ENCODE results near the gene DNAJC6.

Gene DNAJC6

DNA sequence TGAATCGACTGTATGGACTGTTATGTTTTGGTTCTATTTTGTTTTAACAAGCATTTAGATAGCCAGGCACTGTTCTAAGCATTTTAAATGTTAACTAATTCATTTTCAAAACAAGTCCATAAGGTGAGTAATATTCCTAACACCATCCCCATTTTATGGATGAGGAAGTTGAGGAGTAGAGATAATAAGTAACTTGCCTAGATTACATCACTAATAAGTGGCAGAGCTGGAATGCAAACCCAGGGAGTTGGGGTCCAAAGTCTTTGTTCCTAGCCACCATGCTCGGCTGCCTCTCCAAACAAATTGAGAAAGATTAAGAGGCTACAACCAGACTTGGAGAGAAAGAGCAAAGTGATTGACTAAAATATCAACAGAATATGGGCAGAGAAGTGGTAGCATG lies 98.5 kb downstream of the DNAJC6 start:
- DNase-seq (ENCODE audit: low spot score), result no peak

DNA sequence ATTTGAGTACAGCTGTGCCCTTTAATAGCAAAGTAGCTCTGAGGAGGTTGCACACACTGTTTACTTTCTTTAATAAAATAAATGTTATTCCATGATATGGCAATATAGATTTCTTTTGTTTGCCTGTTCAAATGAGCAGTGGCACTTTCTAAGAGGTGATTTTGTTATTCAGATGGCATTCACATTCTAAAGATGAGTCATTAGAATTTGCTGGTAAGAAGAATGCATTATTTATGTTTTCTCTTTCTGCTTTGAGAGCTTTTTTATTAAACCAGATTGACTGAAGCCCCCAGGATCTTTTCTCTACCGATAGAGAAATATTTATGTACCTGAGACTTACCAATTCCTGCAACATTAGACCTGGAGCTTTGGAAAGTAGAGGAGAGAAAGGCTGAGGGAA lies 100.0 kb downstream of the DNAJC6 start:
- DNase-seq (ENCODE audit: low spot score), result no peak

DNA sequence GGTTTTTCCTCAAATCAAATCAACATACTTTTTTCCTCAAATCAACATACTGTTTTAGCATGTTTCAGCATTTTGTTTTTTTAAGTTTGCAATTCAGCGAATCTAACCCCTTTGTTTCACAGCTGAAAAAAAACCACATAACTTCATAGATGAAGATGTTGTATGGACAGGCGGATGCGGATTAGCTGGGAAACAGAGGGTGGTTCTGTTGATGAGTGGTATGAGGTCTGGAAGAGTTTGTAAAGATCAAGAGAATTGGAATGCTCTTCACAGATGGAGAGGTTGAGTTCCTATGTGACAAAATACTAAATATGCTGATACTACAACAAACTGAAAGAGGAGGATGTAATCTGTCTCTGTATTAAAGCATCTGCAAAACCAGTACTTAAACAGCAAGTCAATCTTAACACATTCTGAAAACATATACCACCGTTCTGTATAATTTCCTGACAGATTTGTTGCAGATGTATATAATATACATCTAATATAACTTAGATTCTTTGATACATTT lies 100.5 kb downstream of the DNAJC6 start:
- no peak for DNase-seq (ENCODE audit: low spot score)

DNA sequence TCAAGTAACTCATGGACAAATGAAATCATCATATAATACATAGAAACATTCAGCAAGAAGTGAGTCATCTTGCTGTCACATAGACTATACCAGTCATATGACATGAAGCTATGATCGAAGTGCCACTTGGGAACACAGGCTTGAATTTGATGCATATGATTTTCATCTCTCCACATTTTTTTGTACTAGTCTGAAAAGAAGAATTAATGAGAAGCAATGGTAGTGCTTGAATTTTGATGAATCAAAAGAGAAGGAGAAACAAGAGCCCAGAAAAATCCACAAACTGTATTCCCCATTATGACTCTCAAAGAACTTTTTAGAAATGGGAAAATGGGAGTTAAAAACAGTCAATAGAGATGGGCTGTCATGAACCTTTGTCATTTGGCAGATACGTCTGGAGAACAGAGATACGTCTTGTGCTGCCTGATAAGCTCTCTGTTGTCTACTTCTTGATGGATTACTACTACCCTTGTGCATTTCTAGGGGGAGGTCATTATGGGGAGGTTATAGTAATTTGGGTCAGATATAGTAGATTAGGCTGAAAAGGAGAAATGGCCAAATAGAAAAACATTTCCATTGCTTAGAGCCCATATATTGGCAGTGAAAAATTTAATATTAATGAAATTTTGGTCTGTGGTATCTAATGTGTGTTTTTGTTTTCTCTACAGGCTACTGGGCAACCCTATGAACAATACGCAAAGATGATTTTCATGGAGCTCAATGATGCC lies 103.1 kb downstream of the DNAJC6 start:
- DNase-seq (ENCODE audit: low spot score), result no peak

DNA sequence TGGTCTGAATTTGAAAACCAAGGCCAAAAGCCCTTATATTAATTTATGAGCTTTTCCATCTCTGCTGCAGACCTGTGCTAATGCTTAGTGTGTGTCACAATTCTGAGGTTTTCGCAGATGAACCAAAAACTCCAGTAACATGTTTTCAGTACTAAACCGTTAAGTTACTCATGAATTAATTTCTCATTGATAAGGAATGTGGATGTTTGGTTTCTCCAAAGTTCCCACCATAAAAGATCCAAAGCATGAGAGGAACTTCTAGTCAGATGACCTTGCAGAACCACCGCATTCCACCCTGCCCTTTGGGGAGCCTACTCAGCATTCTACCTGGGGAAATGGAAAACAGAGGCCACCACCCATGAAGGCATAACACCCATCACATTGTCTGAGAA lies 103.6 kb downstream of the DNAJC6 start:
- DNase-seq (ENCODE audit: low spot score), result no peak

DNA sequence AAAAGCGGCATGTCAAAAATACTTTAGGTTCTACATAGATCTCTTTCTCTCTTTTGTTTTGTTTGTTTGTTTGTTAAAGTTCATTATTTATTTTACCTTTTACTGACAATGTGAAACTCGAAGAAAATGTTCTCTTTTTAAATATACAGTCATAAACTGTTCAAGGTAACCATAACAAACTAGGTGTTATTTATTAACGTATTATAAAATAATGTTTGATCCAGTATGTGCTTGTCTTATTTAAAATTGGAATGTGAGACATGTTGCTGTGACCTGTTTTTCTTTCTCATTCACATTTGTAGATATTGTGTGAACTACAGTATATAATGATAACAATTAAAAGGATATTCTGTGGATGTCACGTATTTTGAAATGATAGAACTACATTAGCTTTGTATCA lies 105.2 kb downstream of the DNAJC6 start:
- DNase-seq (ENCODE audit: low spot score), result no peak

DNA sequence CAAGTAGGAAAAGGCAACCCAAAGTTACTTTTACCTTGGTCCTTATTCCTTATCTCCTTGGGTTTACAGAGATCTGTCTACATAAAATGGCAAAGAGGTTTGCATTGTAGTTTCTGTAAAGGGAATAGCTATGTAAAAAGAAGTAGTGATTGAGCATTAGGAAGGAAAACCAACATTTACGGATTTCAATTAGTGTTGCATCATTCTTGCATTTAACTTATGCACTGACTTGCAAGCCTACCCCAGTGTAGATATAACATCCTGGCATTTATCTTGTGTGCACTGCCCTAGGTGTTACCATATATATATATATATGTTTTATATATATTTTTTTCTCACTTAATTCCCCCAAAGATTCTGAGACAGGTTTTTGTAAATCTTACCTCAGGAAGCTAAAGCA lies 107.4 kb downstream of the DNAJC6 start:
- DNase-seq (ENCODE audit: low spot score), result no peak

DNA sequence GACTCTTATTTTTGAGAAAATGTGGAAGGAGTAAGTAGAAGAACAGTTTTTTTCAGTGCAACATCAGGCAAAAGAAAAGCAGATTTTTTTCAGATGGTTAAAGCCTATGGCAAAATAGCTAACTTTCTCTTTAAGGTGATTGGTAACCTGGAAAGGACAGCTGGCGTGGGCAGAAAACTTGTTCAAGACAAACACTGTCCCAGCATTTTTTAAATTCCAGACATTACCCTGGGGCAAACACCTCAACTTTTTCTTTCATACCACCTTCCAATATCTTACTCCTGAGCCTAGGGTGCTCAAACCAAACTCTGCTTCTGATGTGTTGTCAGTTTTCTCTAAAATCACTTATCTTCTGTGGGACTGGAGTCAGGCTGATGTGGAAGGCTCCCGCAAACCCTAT lies 108.4 kb downstream of the DNAJC6 start:
- DNase-seq (ENCODE audit: low spot score), result no peak

DNA sequence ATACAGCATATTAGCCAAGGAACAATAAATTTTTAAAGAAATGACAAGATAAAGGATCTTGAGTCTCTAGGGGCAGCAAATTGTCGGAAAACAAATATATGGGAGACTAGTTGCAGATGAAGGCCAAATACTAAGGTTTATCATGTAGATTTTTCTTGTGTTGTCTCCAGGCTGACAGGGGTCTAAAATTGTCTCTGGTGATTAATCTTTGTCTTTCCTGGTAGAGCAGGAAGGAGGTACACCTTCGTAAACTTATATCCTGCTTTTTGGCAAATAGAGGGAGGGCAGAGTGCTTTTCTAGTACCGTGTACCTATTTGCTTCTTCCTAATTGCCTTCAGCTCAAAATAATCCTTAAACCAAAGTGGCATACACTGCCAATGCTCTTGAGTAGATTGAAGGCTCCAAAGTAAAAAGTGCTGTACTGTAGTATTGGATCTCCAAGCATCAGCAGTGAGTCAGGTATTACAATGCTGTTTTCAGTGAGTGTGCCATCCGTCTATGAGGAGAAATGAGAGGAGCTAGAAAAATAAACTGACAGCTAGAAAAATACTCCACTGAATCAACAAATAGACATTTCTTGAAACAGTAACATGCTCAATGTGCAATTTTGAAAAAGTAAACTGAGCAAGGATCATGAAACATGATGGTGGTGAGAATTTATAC lies 109.3 kb downstream of the DNAJC6 start:
- no peak for DNase-seq (ENCODE audit: low spot score)

DNA sequence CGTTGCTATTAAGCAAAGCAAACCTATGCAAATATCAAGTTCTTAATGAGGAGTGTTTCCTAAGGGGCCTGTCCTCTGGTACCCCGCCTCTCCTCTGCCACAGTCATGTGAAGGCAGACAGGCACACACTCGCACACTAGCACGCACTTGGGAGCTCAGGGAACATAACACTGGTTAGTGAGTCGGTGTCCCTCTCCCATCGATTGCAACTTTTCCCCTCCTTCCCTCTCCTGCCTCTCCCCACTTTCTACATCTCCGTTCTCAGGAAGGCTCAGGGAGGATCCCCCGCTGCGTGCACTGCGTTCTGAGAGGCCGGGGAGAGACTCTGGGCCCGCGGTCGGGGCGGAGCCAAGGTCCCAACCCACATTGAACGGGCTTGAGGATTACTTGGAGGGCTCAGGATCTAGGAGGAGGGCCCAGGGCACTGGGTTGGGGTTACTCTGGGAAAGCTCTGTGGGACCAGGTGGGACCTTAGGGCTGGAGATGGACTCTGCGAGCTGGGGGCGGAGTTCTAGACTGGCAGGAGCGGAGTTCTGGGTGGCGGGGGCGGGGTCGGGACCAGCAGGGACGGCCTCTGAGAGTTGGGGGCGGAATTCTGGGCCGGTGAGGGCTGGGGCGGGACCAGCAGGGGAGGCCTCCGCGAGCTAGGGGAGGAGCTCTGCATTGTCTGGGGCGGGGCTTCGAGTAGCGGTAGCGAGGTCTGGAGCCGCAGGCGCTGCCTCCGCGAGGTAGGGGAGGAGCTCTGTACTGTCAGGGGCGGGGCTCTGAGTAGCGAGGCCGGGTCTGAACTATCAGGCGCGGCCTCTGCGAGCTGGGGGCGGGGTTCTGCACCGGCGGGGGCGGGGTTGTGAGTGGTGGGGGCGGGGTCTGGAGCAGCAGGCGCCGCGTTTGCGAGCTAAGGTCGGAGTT lies 110.6 kb downstream of the DNAJC6 start:
- DNase-seq (ENCODE audit: low spot score), result peak; percentile 99

DNA sequence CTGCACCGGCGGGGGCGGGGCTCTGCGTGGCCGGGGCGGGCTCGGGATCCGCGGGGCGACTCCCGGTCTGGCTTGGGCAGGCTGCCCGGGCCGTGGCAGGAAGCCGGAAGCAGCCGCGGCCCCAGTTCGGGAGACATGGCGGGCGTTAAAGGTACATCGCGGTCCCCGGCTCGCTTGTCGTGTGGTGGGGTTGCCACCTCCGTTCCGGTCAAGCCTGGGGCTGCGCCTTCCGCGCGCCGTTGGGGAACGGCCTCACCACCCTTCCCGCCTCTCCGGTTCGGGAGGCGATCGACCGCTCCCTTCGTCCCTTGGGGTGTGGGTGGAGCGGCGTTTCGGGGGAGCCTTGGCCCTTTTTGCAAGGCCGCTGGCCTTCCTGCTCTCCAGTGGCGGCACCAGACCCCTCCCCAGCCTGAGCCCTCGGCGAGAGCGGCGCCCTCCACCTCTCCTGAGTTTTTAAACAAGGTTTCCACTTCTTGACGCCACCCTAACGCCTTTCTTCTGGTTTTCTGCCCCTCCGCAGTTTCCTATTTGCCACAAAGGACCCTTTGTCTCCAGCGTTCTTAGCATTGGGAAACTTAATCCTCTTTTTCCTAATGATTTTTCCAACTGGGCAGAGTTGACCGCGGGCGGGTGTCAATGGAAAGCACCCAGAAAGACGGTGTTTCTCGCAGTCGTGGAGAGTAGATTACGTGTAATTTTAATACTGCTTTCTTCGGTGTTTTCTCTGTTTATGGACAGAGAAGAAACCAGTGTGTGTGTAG lies 111.4 kb downstream of the DNAJC6 start, which contains the start of the genes LEPR and LEPROT:
Gene LEPR (plus strand): TSS at position 79 of the 761 bp plus-strand sequence. CDS start 144,898 bp downstream, outside the sequence.
Gene LEPROT (plus strand): TSS at position 79 of the 761 bp plus-strand sequence. CDS start 57 bp downstream, at position 136.
- DNase-seq (ENCODE audit: low spot score), result no peak

DNA sequence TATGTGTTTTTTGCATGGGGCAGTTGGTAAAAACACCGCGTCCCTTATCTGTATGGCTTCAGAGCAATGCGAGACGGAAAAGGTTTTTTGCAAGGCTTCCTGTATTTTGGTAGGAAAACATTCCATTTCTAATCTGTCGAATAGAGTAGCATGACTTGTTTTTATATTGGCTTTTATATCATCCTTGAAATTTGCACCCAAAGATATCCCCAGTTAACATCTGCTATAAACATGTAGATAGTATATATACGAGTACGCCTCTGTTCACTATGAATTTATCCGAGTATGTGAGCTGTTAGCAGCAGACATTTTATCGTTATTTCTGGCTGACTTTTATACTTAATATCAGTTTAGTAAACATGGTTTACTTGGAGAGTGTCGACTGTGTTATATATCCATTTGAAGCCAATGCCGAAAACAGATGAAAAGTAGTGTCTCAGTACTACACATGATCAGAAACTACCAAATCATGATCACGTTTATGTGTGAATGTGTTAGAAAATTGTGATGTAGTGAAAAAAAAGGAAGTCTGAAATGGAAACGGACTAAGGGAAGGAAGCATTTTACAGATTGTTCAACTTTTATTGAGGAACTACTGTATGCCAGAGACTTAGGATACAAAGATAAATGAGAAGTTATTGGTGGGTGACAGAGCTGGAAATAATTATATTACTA lies 112.1 kb downstream of the DNAJC6 start:
- no peak for DNase-seq (ENCODE audit: low spot score)

DNA sequence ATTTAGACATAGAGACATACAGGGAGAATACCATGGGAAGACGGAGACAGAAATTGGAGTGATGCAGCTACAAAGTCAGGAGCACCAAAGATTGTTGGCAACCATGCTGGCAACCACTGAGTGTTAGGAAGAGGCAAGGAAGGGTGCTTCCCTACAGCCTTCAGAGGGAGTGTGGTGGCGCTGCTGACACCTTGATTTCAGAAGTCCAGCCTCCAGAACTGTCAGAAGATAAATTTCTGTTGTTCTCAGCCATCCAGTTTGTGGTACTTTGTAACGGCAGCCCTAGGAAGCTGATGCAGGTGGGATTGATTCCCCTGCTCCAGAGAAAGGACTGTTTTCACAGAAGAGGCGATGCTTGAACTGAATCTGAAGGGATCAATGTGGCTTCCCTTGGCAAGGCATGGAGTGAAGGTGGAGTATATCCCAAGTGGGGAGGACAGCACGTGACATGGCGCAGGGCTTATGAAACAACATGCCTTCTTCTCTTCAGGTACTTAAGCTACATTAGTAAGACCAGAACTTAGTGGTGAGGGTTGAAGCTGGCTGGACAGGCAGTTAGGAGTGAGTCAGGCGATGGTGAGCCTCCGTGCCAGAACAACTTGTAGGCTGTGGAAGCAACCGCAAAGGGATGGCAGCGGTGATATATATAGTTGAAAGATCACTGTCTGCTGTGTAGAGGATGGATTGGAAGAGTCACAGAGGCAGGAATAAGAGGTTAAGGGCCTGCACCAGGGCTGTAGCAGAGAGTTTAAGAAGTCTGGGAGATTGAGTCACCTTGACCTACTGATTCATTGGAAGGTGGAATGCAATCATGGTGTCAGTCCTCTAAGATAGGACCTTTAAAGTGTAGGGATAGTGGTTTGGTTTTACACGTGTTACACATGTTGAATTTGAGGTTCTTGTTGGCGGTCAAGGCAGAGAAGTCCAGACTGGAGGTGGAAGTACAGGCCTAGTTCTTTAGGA lies 113.2 kb downstream of the DNAJC6 start:
- DNase-seq (ENCODE audit: low spot score), result no peak

DNA sequence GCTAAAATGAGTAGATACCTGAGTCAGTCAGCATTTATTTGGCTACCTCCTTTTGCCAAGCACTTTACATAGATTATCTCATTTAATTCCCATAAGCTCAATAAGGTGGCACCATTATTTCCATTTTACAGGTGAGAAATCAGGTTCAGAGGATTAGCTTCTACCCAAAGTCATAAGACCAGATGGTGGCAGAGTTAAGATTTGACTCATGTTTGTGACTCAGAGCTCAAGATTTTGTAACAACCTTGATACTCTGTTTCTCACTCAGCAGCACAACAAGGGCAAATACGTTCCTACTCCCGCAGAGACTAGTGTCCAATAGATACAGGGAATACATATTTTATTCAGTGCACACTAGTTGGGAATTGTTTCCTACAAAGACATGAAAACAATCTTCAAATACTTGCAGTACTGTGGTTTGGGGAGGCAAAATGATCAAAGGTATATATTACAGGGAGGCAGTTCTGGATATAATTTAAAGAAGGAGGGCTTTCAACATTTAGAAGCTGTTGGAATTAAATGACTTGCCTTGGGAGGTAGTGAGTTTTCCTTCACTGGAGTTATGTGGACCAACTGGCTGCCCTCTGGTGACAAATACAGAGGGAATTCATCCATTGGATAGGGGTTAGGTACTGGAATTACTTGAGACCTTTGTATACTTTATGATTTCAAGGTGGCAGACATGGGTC lies 114.7 kb downstream of the DNAJC6 start:
- peak; percentile 10 for DNase-seq (ENCODE audit: low spot score)

DNA sequence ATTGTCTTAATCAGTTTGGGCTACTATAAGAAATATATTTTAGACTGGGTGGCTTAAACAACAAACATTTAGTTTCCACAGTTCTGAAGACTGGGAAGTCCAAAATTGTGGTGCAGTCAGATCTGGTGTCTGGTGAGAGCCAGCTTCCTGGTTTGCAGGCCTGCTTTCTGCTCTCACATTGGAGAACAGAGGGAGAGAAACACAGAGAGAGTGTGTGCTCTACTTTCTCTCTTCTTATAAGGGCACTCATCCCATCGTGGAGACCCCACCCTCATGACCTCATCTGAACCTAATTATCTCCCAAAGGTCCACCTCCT lies 115.2 kb downstream of the DNAJC6 start:
- DNase-seq (ENCODE audit: low spot score), result no peak

DNA sequence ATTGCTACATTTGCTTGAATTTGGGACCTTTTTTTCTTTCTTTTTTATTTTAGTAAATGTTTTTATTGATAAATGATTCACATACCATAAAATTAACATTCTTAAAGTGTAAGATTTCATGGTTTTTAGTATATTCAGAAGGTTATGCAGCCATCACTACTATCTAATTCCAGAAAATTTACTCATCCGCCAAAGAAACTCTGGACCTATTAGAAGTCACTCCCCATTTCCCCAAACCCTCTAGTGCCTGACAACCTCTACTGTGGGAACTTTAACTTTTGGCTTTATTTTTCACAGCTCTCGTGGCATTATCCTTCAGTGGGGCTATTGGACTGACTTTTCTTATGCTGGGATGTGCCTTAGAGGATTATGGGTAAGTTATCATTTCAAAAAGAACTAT lies 115.7 kb downstream of the DNAJC6 start:
- DNase-seq (ENCODE audit: low spot score), result no peak

DNA sequence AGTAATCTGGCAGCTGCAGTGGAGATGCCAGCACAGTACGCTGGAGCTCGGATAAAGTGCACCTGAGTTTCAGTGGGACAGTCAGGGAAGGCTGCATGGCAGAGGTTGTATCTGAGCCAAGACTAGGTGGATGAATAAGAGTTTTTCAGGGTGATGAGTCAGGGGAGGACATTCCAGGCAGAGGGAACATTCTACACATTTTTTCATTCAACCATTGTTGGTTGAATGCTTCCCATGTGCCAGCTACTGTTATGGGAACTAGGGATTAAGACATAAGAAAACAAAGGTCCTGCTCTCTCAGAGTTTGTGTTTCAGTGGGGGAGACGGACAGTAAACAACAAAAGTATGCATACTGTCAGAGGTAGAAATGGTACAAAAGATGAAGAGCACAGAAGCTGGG lies 116.4 kb downstream of the DNAJC6 start:
- DNase-seq (ENCODE audit: low spot score), result no peak

DNA sequence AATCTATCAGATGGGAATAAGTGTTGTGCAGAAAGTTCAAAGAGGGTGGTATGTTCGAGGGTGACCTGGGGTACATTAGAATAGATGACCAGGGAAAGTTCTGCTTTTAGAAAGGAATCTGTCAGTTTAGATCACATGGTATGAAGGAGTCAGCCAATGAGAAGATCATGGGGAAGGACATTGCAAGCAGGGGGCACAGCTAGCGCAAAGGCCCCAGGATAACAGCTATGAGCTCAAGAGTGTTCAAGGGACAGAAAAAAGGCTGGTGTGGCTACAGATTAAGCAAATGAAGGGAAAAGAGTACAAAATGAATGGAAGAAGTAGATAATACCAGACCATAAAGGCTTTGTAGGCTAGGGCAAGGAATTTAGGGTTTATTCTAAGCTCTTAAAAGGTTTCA lies 119.7 kb downstream of the DNAJC6 start:
- no peak for DNase-seq (ENCODE audit: low spot score)

DNA sequence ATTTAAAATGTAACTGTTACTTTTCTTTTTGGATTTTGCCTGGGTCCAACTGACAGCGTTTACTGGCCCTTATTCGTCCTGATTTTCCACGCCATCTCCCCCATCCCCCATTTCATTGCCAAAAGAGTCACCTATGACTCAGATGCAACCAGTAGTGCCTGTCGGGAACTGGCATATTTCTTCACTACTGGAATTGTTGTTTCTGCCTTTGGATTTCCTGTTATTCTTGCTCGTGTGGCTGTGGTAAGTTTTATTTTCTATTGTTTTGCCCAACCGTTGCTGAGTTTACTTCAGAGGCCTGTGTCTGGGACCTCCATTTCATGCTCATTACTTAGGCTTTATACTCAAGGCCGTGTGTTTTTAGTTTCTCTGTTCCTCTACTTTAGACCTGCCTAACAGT lies 120.5 kb downstream of the DNAJC6 start:
- no peak for DNase-seq (ENCODE audit: low spot score)
